GM18502 (cell line): Measurements from ENCODE around the gene NHLH1.
"Not testable (repeated sequence)": the region's sequence is repeated elsewhere in the genome, so short reads cannot be mapped to it uniquely, and the experiment has no call there.

ENCODE experiments used
- ATAC-seq: cut with Tn5 transposase; IDR thresholded peaks from one replicate; pipeline ENCODE4 v1.9.1; 2021; ENCODE audit warnings: mild to moderate bottlenecking; ENCODE audit not compliant: unreplicated experiment, poor library complexity

NHLH1 gene

DNA sequence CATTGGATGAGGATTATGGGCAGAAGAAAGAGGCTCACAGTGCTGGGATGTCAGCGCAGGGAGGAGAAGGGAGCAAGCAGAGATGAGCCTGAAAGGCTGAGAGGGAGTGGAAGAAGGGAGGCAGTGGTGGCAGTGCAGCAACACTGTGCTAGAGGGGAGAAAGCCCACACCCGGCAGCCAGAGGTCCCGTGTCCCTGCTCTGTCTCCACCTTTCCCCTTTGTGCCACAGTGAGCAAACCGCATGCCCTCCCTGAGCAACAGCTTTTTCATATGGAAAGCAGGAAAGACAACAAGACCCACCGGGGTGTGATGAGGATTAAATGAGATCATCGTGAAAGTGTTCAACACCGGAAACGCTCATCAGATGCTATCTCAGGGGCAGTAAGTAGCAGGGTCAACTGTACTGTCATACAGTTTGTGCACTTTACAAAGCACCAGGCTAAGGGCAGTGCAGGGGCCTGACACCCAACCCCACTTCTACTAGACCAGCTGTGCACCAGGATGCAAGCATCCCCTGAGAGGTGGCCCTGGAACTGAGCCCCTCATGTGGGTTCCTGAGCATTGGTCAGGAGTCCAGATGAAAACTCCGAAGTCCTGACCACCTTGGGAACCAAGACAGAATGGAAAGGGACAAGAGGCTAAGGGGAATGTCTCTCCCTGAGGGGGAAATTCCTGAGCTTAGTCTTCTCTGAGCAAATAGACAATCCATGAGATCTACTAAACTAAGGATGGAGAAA is 9.1 kb downstream of the NHLH1 start:
- ATAC-seq: peak; percentile 66

DNA sequence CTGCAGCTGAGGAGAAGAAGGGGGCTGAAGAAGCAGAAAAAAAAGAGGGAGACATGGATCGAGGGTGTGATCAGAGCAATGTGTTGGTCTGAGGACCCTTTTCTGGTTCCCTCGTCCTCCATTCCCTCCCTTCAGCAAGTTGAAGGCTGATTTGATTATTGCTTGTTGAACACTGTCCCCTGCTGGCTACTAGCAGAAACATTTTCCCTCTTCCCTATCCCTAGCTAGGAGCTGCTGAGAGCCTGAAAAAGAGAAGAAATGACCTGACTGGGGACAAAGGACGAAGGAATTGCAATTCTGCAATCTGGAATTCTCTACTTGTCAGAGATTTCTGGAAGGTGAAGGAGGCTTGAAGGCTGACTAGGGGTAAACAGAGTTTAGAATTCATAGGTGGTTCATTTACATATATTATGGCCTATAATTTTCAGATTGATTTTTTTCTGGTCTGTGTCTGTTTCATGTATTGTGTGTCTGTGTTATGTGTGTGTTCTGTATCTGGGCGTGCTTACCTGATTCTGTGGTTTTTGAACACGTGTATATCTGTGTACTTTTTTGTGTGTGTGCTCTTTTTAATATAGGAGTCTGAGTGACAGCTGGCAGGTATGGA is 9.8 kb downstream of the NHLH1 start:
- peak; percentile 70 for ATAC-seq

DNA sequence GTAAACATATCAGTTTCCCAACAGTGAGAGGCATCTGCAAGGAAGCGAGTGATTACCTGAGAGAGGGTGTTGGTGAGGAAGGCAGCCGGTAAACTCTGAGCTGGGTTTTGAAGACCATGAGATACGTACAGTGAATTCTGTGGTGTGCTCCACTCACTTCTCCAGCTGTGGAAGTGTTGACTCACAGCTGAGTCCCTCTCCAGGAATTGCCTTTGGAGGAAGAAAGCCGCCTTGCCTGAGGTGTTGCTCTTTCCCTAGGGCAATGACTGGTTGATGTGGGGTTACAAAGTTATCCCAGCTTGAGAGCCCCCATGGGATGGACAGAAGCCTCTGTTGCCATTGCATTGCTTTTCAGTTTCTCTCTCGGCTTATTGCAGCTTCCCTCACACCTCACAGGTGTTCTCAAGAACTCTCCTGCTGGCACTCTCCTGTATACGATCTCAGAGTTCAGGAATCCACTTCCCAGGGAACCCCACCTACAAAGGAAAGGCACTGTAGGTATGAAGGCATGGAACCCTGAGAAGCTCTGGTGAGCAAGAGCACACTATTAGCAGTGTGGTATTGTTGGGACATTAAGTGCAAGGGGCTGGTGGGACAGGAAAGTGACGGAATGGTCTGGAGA is 10.8 kb downstream of the NHLH1 start:
- no peak for ATAC-seq

GRCh38 chr1:160384812-160385211 is 17.9 kb downstream of the NHLH1 start:
- ATAC-seq: not testable (repeated sequence)

DNA sequence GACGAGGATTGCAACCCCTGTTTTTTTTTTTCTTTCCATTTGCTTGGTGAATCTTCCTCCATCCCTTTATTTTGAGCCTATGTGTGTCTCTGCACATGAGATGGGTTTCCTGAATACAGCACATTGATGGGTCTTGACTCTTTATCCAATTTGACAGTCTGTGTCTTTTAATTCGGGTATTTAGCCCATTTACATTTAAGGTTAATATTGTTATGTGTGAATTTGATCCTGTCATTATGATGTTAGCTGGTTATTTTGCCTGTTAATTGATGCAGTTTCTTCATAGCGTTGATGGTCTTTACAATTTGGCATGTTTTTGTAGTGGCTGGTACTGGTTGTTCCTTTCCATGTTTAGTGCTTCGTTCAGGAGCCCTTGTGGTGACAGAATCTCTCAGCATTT is 21.5 kb downstream of the NHLH1 start:
- not testable (repeated sequence) for ATAC-seq

GRCh38 chr1:160394673-160395072 is 27.8 kb downstream of the NHLH1 start:
- no peak for ATAC-seq

DNA sequence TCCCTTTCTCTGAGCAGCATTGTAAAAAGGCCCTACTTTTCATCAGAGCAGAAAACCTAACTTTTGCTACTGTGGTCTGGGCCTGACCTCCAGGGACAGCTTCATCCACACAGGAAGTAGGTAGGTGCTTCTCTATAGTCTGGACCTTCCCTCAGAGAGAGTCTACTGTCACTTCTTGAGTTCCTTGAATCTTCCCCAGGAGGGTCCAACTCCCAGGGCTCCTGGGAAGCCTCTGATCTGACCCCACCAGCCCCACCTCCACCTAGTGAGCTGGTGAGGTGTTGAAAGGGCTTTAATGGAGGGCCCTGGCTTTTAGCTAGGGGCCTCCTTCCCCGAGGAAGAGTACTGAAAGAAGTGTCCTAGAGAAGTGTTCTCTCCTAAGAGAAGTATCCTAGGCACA is 30.8 kb downstream of the NHLH1 start:
- no peak for ATAC-seq

- ATAC-seq: no peak
Measured at GRCh38 chr1:160398823-160399222, 32.0 kb downstream of the NHLH1 start.

DNA sequence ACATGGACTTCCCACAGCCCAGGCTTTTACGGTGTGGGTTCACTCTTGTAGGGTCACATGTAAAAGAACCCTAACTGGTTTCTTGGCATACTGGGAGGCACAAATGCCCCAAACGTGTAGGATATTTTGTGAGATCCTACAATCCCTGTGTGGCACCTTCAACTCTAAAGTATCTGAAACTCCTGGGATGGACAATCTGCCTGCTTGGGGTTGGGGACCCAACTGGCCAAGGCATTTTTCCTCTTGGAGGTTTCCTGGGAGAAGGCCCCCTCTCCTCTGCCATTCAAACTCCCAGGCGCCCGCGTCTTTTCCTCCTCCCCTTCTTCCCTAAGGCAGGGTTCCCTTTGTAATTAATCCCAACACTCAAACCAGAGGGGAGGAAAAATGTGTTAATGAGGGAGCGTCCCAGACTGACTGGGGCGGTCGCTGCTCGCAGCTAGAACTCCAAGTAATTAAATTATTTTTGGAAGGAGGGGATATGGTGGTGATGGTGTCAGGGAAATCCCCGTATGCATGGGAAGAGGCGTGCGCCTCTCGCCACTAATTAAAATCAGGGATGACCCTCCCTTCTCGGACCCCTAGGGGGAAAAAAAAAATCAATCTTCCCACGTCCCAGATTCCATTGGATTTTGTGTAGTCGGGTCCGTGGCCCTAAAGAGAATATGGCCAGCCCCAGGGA is 32.8 kb downstream of the NHLH1 start:
- ATAC-seq: no peak

DNA sequence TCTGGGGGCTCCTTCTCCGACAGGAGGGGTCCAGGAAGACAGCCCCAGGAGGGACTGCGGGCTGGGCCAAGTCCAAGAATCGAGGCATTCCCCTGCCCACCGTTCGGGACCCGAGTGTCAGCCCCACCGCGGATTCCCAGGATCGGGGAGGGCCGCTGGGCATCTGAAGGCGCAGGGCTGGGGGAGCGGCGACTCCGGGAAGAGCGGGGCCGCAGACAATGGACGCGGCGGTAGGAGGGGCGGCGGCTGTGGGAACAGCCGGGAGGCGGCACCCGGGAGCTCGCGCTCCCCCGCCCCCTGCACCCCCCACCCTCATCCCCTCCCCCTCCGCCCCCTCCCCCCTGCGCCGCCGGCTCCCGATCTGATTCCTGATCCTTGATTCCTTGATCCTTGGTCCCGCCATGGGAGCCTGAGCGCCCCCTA is 33.4 kb downstream of the NHLH1 start, which contains the start of gene VANGL2:
Gene VANGL2, plus strand, starts transcription at position 342 of the 423 bp plus-strand sequence. CDS start 15,274 bp downstream, outside the sequence.
- ATAC-seq: no peak

- no peak for ATAC-seq
Measured at GRCh38 chr1:160400646-160401486, 34.0 kb downstream of the NHLH1 start.

DNA sequence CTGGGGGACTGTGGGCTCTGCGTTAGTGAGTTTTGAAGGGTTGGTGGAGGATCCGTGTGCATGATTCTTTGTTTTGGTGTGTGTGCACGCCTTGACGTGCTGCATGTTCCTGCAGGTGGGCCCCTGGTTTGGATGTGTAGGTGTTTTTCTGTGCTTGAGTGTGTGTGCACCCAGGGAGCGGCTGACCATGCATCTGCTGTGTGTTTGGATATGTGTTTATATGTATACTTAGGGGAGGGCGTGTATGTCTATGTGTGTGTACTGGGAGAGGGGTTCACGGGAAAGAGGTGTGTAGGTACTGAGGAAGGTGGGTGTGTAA is 34.6 kb downstream of the NHLH1 start:
- ATAC-seq: no peak

DNA sequence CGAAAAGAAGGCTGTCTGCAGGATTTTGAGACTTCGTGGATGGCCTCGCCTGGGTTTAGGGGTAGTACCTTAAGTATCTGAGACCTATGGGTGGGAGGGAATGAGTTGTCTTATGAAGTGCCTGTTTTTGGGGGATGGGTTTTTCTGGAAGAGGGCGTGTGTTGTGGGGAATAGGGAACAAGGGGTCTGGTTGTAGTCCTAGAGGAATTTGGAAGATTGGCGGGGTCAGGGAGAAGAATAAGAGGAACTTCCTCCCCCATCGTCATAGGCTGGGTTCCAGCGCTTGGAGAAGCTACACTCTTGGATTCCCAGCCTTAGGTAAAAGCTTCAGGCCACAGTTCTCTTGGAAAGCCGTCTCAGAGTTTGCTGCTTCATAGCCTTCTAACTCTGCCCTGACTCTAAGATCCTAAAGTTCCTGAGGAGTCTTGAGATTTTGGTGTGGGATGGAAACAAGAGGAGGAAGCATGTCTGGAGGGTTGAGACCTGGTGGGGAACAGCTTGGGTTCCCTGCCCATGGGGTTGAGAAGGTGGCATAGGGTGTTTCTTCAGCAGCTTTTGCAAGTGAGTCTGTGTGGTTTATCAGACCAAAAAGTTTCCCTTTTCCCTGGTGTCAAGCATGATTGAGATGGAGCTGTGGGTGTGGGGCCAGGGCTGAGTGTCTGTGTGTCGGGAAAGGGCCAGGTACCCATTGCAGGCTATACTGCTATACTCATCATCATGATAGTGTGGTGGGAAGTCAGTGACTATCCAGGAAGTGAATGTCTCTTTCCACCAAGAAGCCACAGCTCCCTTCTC is 35.3 kb downstream of the NHLH1 start:
- no peak for ATAC-seq

GRCh38 chr1:160403244-160403643 is 36.4 kb downstream of the NHLH1 start:
- no peak for ATAC-seq

DNA sequence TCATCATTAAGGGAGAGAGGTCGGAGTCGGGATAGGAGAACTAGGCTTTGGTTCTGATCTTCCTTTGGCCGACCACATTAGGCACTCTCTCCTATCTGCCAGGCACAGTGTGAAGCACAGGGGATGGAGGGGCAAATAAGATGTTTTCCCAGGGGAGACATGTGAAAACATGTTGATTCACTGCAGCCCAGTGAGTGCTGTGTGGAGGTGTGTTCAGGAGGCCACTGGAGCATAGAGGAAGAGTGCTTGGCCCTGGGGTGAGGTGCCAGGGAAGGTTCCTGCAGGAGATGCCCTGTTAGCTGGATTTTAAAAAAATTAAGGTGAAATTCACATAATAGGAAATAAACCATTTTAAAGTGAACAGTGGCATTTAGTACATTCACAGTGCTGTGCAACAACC is 37.2 kb downstream of the NHLH1 start:
- no peak for ATAC-seq

DNA sequence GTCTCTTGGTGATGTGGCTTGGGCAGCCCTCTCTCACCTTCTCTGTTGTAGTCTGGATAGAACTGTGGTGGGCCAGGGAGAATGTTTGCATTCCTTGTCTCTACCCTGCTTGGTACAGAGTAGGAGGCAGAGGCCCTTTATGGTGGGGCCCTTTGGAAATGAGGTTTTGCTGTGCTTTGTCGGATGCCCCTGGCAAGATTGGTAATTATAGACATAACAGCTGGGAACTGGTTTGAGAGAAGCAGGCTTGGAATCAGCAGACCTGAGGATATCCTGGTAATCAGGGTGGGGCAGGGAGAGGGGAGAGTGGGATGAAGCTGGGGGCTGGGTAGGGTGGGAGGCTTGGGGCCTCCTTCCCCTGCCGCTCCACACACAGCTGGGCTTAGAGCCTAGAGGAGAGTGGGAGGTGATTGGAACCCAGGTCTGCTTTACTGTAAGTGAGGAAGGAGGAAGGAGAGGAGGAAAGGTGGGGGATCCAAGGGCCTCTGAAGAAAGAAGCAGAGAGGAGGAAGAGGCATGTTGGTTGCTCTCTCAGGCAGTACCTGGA is 38.5 kb downstream of the NHLH1 start:
- ATAC-seq: no peak

DNA sequence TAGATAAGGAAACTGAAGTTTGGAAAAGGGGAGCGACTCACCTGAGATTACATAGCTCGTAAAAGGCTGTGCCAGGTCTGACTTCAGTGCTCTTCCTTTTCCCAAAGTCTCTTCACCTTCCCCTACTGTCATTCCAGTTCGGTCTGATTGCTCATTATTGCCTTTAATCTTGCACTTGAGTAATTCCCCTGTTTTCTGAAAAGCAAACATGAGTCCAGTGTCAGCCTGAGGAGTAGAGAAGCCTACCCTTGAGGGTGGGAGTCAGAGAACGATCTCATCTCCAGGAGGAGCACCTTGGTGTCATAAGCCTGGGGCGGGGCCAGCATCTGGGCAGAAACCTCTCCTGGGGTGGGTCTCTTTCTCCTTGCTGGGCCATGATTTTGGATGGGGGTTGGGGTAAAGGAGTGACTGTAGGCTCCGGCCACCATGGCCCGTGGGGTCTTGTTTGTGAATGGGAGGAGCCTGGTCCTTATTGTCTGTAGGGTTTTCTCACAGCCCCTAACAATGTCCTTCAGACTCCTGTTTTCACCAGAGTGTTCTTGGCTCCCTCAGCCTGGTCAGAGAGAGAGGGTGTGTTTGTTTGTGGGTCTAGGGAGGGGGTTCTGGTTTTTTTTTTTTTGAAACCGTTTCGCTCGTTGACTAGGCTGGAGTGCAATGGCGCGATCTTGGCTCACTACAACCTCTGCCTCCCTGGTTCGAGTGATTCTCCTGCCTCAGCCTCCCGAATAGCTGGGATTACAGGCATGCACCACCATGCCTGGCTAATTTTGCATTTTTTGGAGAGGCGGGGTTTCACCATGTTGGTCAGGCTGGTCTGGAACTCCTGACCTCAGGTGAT is 39.5 kb downstream of the NHLH1 start:
- ATAC-seq: no peak
